CD4-positive, alpha-beta T cell treated with Interleukin-4 for 4 hours (primary cell): ENCODE data around the gene ADGRL3.
"Not testable (repeated sequence)": the region's sequence is repeated elsewhere in the genome, so short reads cannot be mapped to it uniquely, and the experiment has no call there.

Experiments used
- DNase-seq: peaks from one replicate; pipeline ENCODE4 v3.0.0-alpha.2; 2020

ADGRL3 gene

DNA sequence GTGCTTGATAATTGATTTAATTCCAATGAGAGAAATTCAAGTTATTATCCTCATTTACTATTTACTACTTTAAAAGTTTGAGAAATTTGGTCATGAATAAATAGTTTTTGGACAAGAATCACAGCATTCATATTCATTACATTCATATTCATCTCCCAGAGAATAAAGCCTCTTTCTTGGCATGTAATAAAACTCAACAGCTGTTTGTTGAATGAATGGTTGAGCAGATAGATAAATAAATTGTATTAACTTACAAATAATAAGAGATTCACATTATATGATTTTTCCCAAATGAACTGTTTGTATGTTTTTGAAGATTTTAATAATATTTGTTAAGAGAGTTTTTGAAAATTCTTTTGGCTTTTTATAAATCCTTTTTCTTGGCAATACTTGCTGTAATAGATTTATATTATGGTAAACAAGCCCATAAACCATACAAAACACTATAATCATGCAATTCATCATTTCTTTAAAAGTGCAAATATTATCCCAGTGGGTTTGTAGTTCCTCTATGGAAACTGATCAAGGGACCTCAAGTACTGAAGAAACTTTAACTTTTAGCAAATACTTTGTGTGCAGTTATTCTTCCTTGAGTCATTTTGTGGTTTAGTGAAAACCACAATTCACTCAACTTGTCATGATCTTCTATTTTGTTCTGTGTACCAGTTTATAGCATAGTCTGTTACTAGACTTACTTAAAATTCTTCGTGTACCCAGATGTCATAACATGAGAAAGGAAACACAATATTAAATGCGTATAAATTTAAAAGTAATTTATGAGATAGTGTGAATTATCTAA, 371.8 kb downstream of the ADGRL3 start:
- no peak for DNase-seq

GRCh38 chr4:61575796-61576195, 375.7 kb downstream of the ADGRL3 start:
- DNase-seq = no peak

GRCh38 chr4:61579786-61580185, 379.7 kb downstream of the ADGRL3 start:
- no peak for DNase-seq

DNA sequence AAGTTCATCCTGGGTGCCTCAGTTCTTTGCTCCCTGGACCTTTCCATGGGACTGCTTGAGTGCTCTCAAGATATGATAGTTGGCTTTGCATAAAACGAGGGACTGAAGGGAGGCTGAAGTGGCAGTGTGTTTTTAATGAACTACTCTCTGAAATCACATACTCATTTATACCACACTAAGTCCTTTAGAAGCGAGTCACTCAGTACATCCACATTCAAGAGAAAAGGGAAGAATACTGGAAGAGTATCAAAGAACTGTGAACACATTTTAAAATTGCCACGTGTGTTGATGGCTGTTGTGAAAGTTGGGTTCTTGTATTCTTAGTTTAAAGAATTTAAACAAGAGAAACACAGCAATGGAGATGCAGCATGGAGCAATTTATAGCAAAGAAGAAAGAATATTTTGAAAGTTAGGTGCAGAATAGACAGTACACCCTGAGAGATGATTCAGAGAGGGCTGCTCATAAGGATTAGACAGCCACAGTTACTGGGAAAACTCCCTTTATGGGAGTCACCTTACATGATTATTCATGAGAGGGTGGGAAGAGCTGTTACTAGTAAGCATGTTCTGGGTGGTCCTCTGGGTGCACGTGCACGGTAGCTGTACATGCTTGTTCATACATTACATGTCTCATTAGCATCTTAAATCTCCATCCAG, 380.7 kb downstream of the ADGRL3 start:
- DNase-seq = no peak

GRCh38 chr4:61583696-61584095, 383.6 kb downstream of the ADGRL3 start:
- no peak for DNase-seq

- DNase-seq = no peak
These were observed 388.7 kb downstream of the ADGRL3 start for GRCh38 chr4:61588621-61589402.

DNA sequence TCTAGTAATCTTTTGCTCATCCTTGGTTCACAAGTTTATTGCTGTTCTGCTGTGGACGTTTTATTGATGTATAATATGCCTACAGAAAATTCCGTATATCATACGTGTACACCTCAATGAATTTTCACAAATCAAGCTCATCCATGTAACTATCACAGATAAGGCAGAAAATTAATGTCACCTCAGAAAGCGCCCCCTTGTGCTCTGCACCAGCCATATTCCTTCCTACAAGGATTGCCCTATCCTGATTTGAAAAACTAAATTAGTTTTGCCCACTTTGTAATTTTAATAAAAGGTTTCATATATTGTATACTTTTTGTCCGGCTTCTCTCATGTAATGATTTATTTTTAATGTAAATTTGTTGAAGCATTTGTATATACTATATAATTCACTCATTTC, 390.8 kb downstream of the ADGRL3 start:
- no peak for DNase-seq

GRCh38 chr4:61596606-61597340, 396.6 kb downstream of the ADGRL3 start:
- no peak for DNase-seq

- no peak for DNase-seq
These were observed 403.0 kb downstream of the ADGRL3 start for GRCh38 chr4:61603086-61603485.

DNA sequence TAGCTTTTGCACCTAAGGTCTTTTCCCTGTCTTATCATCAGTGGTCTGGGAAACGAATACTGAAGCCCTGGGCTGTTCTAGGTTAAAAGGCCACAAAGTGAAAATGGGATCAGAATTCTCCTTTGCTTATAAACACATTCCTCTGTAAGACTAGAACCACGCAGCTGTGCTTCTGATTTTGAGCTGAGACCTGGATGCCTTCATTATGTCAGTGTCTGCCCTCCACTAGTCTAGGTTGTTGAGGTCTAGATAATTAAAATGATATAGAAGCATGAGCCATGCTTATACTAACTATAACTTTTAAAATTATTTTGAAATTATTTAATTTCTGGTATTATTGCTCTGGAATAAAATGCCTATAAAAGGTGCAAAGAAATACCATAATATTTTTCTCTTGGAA, 403.9 kb downstream of the ADGRL3 start:
- DNase-seq = no peak

DNA sequence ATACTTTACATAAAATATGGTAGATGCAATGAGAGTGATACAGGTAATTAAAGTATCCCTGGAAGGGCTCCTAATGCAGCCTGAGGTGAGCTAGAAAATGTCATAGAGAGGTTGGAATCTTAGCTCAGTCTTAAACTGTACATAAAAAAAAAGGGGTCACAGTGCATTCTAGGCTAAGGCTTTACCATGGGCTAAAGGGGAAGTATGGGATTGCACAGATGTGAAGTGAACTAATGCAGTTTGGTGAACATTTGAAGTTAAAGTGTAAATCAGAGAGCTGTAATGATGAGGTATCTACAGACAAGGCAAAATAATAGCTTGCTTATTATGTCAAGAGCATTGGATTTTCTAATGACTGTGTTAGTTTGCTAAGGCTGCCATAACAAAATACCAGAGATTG, 405.9 kb downstream of the ADGRL3 start:
- DNase-seq = no peak

- no peak for DNase-seq
These were observed 414.1 kb downstream of the ADGRL3 start for GRCh38 chr4:61614231-61614630.

DNA sequence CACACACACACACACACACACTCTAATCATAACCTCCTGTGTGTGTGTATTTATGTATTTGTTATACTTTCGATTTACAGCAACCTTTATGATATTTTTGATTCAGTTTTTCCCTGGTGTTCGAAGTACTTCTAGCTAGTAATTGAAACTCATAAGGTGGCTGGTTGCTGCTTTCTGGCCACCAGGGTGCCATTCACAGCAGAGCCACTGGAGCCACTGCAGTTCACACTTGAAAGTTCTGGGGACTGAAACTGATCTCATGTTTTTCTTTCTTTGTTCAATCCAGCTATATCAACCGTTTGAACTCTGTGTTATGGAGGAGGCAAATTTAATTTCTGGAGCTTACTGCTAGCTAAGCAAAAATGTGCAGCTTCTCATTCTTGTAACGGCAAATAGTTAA, 419.4 kb downstream of the ADGRL3 start:
- DNase-seq = no peak

- DNase-seq = no peak
These were observed 428.2 kb downstream of the ADGRL3 start for GRCh38 chr4:61628282-61628681.

DNA sequence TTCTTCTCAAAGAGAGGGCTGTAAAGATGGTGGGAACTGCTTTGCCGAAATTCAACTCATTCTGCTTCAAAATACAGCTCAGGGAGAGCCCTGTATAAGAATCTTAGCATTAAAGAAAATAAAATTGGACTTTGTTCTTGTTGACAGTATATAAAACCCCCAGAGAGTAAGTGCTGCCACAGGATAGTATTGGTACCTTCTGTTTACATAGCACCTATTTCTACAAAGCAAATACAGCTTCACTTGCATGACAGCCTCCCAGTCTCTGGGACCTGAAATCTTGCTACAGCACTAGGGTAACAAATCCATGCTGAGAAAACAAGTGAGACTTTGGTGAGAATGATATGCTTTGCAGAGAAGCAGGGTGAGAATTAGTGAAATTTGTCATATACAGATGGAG, 428.6 kb downstream of the ADGRL3 start:
- no peak for DNase-seq

DNA sequence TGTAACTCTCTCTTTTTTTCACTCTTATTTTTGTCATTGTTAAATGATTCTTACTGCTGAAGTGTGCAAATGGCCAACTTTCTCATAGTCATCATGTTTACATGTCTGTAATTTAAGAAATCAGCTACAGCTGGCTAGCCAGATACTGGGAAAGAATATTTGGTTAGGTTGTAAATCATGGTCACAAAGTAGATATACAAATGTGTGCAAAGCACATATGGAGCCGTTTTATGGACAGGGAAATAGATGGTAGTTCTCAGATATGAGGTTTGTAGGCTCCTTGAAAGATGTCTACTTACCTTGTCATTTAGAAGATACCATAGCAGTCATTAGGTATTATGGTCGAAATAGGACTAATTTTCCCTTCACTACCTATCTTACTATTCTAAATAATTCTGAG, 430.4 kb downstream of the ADGRL3 start:
- no peak for DNase-seq

DNA sequence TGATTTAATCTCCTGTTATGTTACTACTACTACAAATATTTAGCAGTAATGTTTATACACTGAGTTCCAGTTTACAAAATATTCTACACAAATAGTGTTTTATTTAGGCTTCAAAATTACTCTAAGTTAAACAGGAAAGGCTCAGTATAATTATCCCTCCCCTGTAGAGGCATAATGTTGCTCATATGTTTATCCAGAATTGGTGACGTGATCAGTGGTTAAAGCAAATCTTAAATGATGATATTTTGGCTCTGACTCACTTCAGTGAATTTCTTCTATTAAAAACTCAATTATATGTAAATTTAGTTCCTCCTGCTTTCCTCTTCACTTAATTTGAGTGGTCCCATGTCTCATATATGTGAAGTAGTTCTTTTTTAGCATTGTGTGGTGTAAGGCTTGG, 438.5 kb downstream of the ADGRL3 start:
- DNase-seq = no peak

DNA sequence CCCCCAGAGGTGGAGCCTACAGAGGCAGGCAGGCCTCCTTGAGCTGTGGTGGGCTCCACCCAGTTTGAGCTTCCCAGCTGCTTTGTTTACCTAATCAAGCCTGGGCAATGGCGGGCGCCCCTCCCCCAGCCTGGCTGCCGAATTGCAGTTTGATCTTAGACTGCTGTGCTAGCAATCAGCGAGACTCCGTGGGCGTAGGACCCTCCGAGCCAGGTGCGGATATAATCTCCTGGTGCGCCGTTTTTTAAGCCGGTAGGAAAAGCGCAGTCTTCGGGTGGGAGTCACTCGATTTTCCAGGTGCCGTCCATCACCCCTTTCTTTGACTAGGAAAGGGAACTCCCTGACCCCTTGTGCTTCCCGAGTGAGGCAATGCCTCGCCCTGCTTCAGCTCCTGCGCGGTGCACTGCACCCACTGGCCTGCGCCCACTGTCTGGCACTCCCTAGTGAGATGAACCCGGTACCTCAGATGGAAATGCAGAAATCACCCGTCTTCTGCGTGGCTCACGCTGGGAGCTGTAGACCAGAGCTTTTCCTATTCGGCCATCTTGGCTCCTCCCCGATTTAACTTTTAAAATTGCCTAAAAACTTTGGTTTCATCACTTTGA, 446.7 kb downstream of the ADGRL3 start:
- DNase-seq = not testable (repeated sequence)

GRCh38 chr4:61648264-61648663, 448.1 kb downstream of the ADGRL3 start:
- DNase-seq = no peak

DNA sequence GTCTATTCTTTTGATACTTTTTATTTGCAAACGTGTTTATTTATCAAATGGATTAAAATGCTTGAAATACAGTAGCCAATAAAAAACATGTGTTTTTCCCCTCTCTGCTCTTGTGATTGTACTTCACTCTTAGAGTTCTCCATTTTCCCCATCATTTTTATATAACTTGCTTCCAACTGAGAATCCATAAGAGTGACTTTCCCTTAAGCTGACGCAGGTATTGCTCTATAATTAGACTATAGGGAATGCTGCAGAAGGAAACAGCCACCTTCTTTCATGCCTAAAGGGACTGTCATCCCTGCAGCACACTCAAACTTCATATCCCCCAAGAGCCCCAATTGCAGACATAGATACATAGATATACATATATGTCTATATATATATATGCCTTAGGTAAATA, 456.9 kb downstream of the ADGRL3 start:
- no peak for DNase-seq

DNA sequence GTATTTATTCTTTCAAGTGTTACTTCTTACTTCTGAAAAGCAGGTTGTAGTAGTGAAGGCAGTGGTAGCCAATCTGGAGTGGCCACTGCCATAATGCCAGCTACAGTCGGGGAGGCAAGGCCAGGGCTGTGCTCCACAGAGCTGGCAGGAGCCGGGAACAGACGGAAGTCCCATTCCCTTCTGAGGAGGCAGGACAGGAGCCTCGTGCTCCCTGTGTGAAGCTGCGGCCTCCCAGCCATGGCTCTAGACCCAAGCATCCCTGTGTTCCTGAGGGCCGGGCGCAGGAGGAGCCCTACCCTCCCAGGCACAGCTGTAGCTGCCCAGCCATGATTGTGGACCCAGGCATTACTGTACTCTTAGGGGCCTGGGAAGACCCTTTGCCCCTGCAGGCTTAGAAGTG, 461.8 kb downstream of the ADGRL3 start:
- no peak for DNase-seq

DNA sequence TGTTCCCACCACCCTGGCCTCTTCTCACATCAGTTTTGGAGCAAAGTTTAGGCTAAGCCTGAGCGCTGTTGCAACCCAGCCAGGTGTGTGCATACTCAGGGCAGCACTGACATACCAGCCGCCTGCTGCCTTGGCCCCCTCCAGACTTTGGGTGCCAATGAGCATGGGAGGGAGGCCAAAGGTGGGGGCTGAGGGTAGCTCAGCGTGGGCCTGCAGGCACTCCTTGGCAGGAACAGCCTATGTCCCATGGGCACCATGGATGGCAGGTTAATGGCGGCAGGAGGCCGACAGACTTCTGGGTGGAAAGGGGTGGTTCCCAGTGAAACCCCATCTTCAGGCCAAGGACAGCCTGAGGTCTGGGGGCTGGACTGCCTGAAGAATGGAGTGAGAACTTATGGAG, 462.2 kb downstream of the ADGRL3 start:
- DNase-seq = no peak

DNA sequence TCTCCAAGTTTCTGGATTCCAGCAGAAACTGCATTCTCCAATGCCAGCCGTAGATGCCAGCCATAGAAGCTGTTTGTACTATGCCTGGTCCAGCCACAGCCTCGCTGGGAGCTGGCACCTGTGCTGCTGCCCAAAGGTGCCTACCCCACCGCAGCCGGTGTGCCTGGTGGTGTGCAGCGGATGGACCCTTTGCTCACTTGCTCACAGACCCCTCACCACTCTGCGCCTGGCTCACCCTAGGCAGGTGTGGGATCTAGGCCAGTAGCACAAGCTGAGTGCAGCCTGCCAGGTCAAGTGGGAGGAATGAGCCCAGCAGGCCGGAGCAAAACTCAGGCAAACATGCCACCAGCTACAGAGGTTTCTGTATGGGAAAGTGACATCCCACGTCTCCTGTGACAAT, 463.2 kb downstream of the ADGRL3 start:
- no peak for DNase-seq
